H9 (cell line): ENCODE measurements around the gene TLR6. TPM values are rescaled to one million over a fixed set of nuclear protein-coding genes. Genes with fewer than 3 reads are reported as not detected.

ENCODE experiments used
- DNase-seq: peaks from one replicate; pipeline ENCODE4 v3.0.0-alpha.2; 2017
- H2AFZ ChIP-seq: one replicate; pipeline ENCODE4 v1.6.1; 2013; ENCODE audit warnings: mild to moderate bottlenecking, low read length, control low read depth, moderate library complexity
- H2AK5ac ChIP-seq: 2 replicates; pipeline ENCODE4 v1.6.1; 2013; ENCODE audit warnings: low read length, control low read depth, mixed read lengths; ENCODE audit not compliant: insufficient read length
- H2BK120ac ChIP-seq: one replicate; pipeline ENCODE4 v1.6.1; 2013; ENCODE audit warnings: low read depth, mild to moderate bottlenecking, low read length, control low read depth, inconsistent platforms; ENCODE audit not compliant: poor library complexity, severe bottlenecking
- H2BK12ac ChIP-seq: 2 replicates; pipeline ENCODE4 v1.6.1; 2013; ENCODE audit warnings: low read length, control low read depth, mixed read lengths, low read depth; ENCODE audit not compliant: insufficient read length
- H2BK15ac ChIP-seq: 2 replicates; pipeline ENCODE4 v1.6.1; 2013; ENCODE audit warnings: low read depth, low read length, control low read depth
- H2BK20ac ChIP-seq: one replicate; pipeline ENCODE4 v1.6.1; 2013; ENCODE audit warnings: low read depth, mild to moderate bottlenecking, low read length, control low read depth, inconsistent platforms; ENCODE audit not compliant: poor library complexity, severe bottlenecking
- H2BK5ac ChIP-seq: 2 replicates; pipeline ENCODE4 v1.6.1; 2013; ENCODE audit warnings: low read length, control low read depth, mixed read lengths; ENCODE audit not compliant: insufficient read length
- H3K14ac ChIP-seq: 2 replicates; pipeline ENCODE4 v1.6.1; 2013; ENCODE audit warnings: low read length, control low read depth; ENCODE audit not compliant: insufficient read depth
- H3K18ac ChIP-seq: 2 replicates; pipeline ENCODE4 v1.6.1; 2013; ENCODE audit warnings: low read depth, mild to moderate bottlenecking, mixed read lengths, low read length, control low read depth; ENCODE audit not compliant: insufficient read length
- H3K23ac ChIP-seq: 2 replicates; pipeline ENCODE4 v1.6.1; 2013; ENCODE audit warnings: low read length, control low read depth, mixed read lengths, low read depth; ENCODE audit not compliant: insufficient read length
- H3K23me2 ChIP-seq: 2 replicates; pipeline ENCODE4 v1.6.1; 2013; ENCODE audit warnings: low read depth, mild to moderate bottlenecking, mixed read lengths, low read length, control low read depth; ENCODE audit not compliant: insufficient read length, poor library complexity, severe bottlenecking
- H3K27ac ChIP-seq: 2 replicates; pipeline ENCODE4 v1.5.1; 2013; ENCODE audit warnings: low read length, control low read depth, mixed read lengths, low read depth; ENCODE audit not compliant: insufficient read length
- H3K27me3 ChIP-seq: 2 replicates; pipeline ENCODE4 v1.6.1; 2013; ENCODE audit warnings: low read length, control low read depth, inconsistent platforms; ENCODE audit not compliant: insufficient read depth
- H3K4ac ChIP-seq: 2 replicates; pipeline ENCODE4 v1.6.1; 2013; ENCODE audit warnings: low read depth, mild to moderate bottlenecking, control low read depth, inconsistent platforms, low read length, moderate library complexity
- H3K4me1 ChIP-seq: 2 replicates; pipeline ENCODE4 v1.6.1; 2013; ENCODE audit warnings: low read length, control low read depth, inconsistent platforms; ENCODE audit not compliant: insufficient read depth
- H3K4me2 ChIP-seq: 2 replicates; pipeline ENCODE4 v1.6.1; 2013; ENCODE audit warnings: low read length, control low read depth, mixed read lengths; ENCODE audit not compliant: insufficient read length, insufficient read depth
- H3K56ac ChIP-seq: 2 replicates; pipeline ENCODE4 v1.6.1; 2013; ENCODE audit warnings: low read depth, mild to moderate bottlenecking, mixed read lengths, low read length, control low read depth; ENCODE audit not compliant: insufficient read length
- H3K79me1 ChIP-seq: 2 replicates; pipeline ENCODE4 v1.6.1; 2013; ENCODE audit warnings: low read depth, mild to moderate bottlenecking, moderate library complexity, low read length, control low read depth, inconsistent platforms; ENCODE audit not compliant: insufficient read depth, poor library complexity, severe bottlenecking
- H3K79me2 ChIP-seq: 2 replicates; pipeline ENCODE4 v1.6.1; 2013; ENCODE audit warnings: low read length, control low read depth, inconsistent platforms; ENCODE audit not compliant: insufficient read depth
- H3K9ac ChIP-seq: 2 replicates; pipeline ENCODE4 v1.6.1; 2013; ENCODE audit warnings: low read length, control low read depth, mixed read lengths; ENCODE audit not compliant: insufficient read length; ENCODE audit errors: extremely low read depth
- H3K9me3 ChIP-seq: one replicate; pipeline ENCODE4 v1.6.1; 2013; ENCODE audit warnings: low read depth, low read length, inconsistent platforms; ENCODE audit not compliant: control insufficient read depth
- H3T11ph ChIP-seq: one replicate; pipeline ENCODE4 v1.6.1; 2013; ENCODE audit warnings: mild to moderate bottlenecking, low read length, control low read depth, inconsistent platforms
- H4K20me1 ChIP-seq: one replicate; pipeline ENCODE4 v1.6.1; 2013; ENCODE audit not compliant: control insufficient read depth, insufficient read length, insufficient read depth
- H4K5ac ChIP-seq: 2 replicates; pipeline ENCODE4 v1.6.1; 2013; ENCODE audit warnings: low read depth, mild to moderate bottlenecking, mixed read lengths, low read length, control low read depth; ENCODE audit not compliant: insufficient read length
- H4K8ac ChIP-seq: replicated peaks from 2 replicates; pipeline ENCODE4 v1.6.1; 2013; ENCODE audit warnings: low read length, control low read depth, mixed read lengths, low read depth; ENCODE audit not compliant: insufficient read length
- H4K91ac ChIP-seq: 2 replicates; pipeline ENCODE4 v1.6.1; 2013; ENCODE audit warnings: low read depth, mild to moderate bottlenecking, moderate library complexity, mixed read lengths, low read length, control low read depth; ENCODE audit not compliant: insufficient read length
- H3K27ac Mint-ChIP-seq, 3 experiments: 2 replicates in 2 of 3; 3 replicates in 1 of 3; pipeline ENCODE4 v1.8.0; 2020 to 2021; ENCODE audit warnings: mixed read lengths in 3 of 3, mild to moderate bottlenecking in 1 of 3, moderate library complexity in 1 of 3
- H3K27me3 Mint-ChIP-seq: 2 replicates; pipeline ENCODE4 v1.8.0; 2021; ENCODE audit warnings: low read depth, mild to moderate bottlenecking, moderate library complexity, mixed read lengths
- H3K36me3 Mint-ChIP-seq, 3 experiments: 2 replicates in 2 of 3; 3 replicates in 1 of 3; pipeline ENCODE4 v1.8.0; 2020 to 2021; ENCODE audit warnings: low read depth in 3 of 3, mixed read lengths in 3 of 3; ENCODE audit not compliant: insufficient read depth in 1 of 3
- H3K4me1 Mint-ChIP-seq, 2 experiments: 2 replicates each; pipeline ENCODE4 v1.8.0; 2020; ENCODE audit warnings: mixed read lengths in 2 of 2
- H3K4me3 Mint-ChIP-seq, 2 experiments: 2 replicates in 1 of 2; 3 replicates in 1 of 2; pipeline ENCODE4 v1.8.0; 2020 to 2021; ENCODE audit warnings: mild to moderate bottlenecking in 2 of 2, mixed read lengths in 2 of 2, moderate library complexity in 1 of 2
- H3K9me3 Mint-ChIP-seq, 2 experiments: 2 replicates in 1 of 2; 3 replicates in 1 of 2; pipeline ENCODE4 v1.8.0; 2020; ENCODE audit warnings: mild to moderate bottlenecking in 2 of 2, mixed read lengths in 2 of 2, moderate library complexity in 1 of 2
- WGBS: extraction: QIAGEN DNeasy Blood & Tissue Kit; methylation state at CpG from one replicate; pipeline ENCODE4 v1.1.7; 2013; ENCODE audit warnings: missing lambda C conversion rate, low lambda C conversion rate, mixed read lengths; ENCODE audit not compliant: insufficient read length; ENCODE audit errors: extremely low coverage; 5-methylcytosine and 5-hydroxymethylcytosine counted together
- total RNA-seq: library from RNA; stranded (reverse); gene quantifications from 2 replicates; pipeline ENCODE4 v1.2.1, GENCODE V29; 2021
- TF ChIP-seq, protein P1 (sequence below): fragments of 200-600 bp; sonication (generic); conservative IDR thresholded peaks from 3 replicates; pipeline ENCODE4 v1.8.0; 2021; ENCODE audit warnings: antibody characterized with exemption, mild to moderate bottlenecking

TLR6 gene
- total RNA-seq, 1 experiment from 2014 or later = 0.11 TPM

DNA sequence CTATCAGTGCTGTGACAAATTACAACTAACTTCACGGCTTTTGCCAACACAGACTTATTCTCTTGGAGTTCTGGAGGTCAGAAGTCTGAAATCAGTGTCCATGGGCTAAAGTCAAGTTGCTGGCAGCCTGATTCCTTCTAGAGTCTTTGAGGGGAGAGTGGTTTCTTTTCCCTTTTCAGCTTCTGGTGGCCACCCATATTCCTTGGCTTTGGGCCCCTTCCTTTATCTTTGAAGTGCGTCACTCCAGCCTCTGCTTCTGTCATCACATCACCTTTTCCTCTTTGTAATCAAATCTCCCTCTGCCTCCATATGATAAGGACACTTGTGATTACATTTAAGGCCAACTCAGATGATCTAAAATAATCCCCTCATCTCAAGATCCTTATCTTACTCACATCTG is 20.0 kb upstream of the TLR6 start:
- Histone ChIP-seq H3K23me2 (no peaks in the 10 kb centered on the region), H3K18ac (no peak overlapping the region), H3K4ac (no peak overlapping the region), H3K4me2 (no peak overlapping the region), H3K14ac (no peak overlapping the region), H2AFZ (no peak overlapping the region), H4K20me1 (no peaks in the 10 kb centered on the region), H3K56ac (no peak overlapping the region), H2AK5ac (no peak overlapping the region), H3K27me3 (no peaks in the 10 kb centered on the region), H2BK12ac (no peak overlapping the region), H4K91ac (no peak overlapping the region), H3K79me1 (no peaks in the 10 kb centered on the region), H4K8ac (no peak overlapping the region), H3K79me2 (no peaks in the 10 kb centered on the region), H2BK15ac (no peak overlapping the region), H3K27ac (no peak overlapping the region), H3T11ph (no peak overlapping the region), H3K9me3 (no peaks in the 10 kb centered on the region), H2BK20ac (no peak overlapping the region), H4K5ac (no peak overlapping the region), H2BK120ac (no peak overlapping the region), H2BK5ac (no peak overlapping the region), H3K9ac (no peak overlapping the region), H3K23ac (no peak overlapping the region), H3K4me1 (no peaks in the 10 kb centered on the region)
- Mint-ChIP-seq H3K9me3 (peaks cover 0 to 4% of the 10 kb centered on the region in 2 experiments; a peak in 2 of 5 replicates), H3K27ac (no peak overlapping the region), H3K4me1 (no peaks in the 10 kb centered on the region), H3K36me3 (peaks cover 5 to 12% (median 6%) of the 10 kb centered on the region in 3 experiments; a peak in 5 of 7 replicates), H3K27me3 (no peaks in the 10 kb centered on the region), H3K4me3 (no peak overlapping the region)
- WGBS = no CpG with 5 or more reads among the region's 2 CpGs
- no peak for DNase-seq
- TF ChIP-seq, protein P1, sequence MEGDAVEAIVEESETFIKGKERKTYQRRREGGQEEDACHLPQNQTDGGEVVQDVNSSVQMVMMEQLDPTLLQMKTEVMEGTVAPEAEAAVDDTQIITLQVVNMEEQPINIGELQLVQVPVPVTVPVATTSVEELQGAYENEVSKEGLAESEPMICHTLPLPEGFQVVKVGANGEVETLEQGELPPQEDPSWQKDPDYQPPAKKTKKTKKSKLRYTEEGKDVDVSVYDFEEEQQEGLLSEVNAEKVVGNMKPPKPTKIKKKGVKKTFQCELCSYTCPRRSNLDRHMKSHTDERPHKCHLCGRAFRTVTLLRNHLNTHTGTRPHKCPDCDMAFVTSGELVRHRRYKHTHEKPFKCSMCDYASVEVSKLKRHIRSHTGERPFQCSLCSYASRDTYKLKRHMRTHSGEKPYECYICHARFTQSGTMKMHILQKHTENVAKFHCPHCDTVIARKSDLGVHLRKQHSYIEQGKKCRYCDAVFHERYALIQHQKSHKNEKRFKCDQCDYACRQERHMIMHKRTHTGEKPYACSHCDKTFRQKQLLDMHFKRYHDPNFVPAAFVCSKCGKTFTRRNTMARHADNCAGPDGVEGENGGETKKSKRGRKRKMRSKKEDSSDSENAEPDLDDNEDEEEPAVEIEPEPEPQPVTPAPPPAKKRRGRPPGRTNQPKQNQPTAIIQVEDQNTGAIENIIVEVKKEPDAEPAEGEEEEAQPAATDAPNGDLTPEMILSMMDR = no peak
